CD4-positive, CD25-positive, alpha-beta regulatory T cell (primary cell): ENCODE data around the gene AK2. TPM values are rescaled to one million over a fixed set of nuclear protein-coding genes. Genes with fewer than 3 reads are reported as not detected.
"Not testable (repeated sequence)": the region's sequence is repeated elsewhere in the genome, so short reads cannot be mapped to it uniquely, and the experiment has no call there.

Experiments
- ATAC-seq, 2 donors: fragments of 150-1000 bp; cut with Tn5 transposase; one replicate each; pipeline ENCODE4 v1.10.0; 2021; ENCODE audit warnings: low read depth in 2 of 2, moderate number of reproducible peaks in 2 of 2, moderate library complexity in 1 of 2
- DNase-seq, 3 donors: peaks; one replicate each; pipeline versions ENCODE4 v3.0.0 to v3.0.0-alpha.2; 2012 to 2022; ENCODE audit warnings: mixed read lengths in 1 of 3
- H3K27ac ChIP-seq: one replicate; pipeline ENCODE4 v1.7.0; 2013; ENCODE audit warnings: mild to moderate bottlenecking, low read length; ENCODE audit not compliant: insufficient read depth, poor library complexity, severe bottlenecking
- H3K27me3 ChIP-seq: one replicate; pipeline ENCODE4 v1.7.0; 2013; ENCODE audit warnings: low read length; ENCODE audit not compliant: control insufficient read depth, insufficient read depth
- H3K36me3 ChIP-seq: one replicate; pipeline ENCODE4 v1.7.0; 2013; ENCODE audit warnings: mild to moderate bottlenecking, low read length, moderate library complexity; ENCODE audit not compliant: control insufficient read depth, insufficient read depth
- H3K4me1 ChIP-seq: 2 replicates; pipeline ENCODE4 v1.7.0; 2013; ENCODE audit warnings: mild to moderate bottlenecking, low read length; ENCODE audit not compliant: insufficient read depth, control insufficient read depth, poor library complexity, severe bottlenecking
- H3K4me3 ChIP-seq: one replicate; pipeline ENCODE4 v1.7.0; 2013; ENCODE audit warnings: low read depth, mild to moderate bottlenecking, low read length, moderate library complexity
- H3K9me3 ChIP-seq, 2 experiments: 1 replicate in 1 of 2; 2 replicates in 1 of 2; pipeline ENCODE4 v1.7.0; 2013; ENCODE audit warnings: low read length in 2 of 2, mild to moderate bottlenecking in 1 of 2, moderate library complexity in 1 of 2; ENCODE audit not compliant: control insufficient read depth in 2 of 2
- H3K27ac Mint-ChIP-seq, 3 donors: one replicate each; pipeline ENCODE4 v1.8.0; 2020 to 2022; ENCODE audit warnings: mild to moderate bottlenecking in 3 of 3, mixed read lengths in 3 of 3, moderate library complexity in 2 of 3
- H3K27me3 Mint-ChIP-seq: one replicate; pipeline ENCODE4 v1.8.0; 2022; ENCODE audit warnings: mild to moderate bottlenecking, mixed read lengths
- H3K36me3 Mint-ChIP-seq: one replicate; pipeline ENCODE4 v1.8.0; 2020; ENCODE audit warnings: mixed read lengths
- H3K4me1 Mint-ChIP-seq, 4 donors: one replicate each; pipeline ENCODE4 v1.8.0; 2020 to 2022; ENCODE audit warnings: mixed read lengths in 4 of 4, mild to moderate bottlenecking in 1 of 4
- H3K4me3 Mint-ChIP-seq, 4 donors: one replicate each; pipeline ENCODE4 v1.8.0; 2020 to 2022; ENCODE audit warnings: mild to moderate bottlenecking in 4 of 4, mixed read lengths in 4 of 4, moderate library complexity in 3 of 4
- H3K9me3 Mint-ChIP-seq, 7 donors: one replicate each; pipeline ENCODE4 v1.8.0; 2020 to 2022; ENCODE audit warnings: mixed read lengths in 7 of 7, mild to moderate bottlenecking in 3 of 7, moderate library complexity in 2 of 7
- polyA plus RNA-seq, 4 donors: library from polyadenylated mRNA; unstranded; fragments of 300-500 nt; fragmentation: Illumina TruSeq; gene quantifications; one replicate each; pipeline ENCODE4 v1.2.3, GENCODE V29; 2021
- total RNA-seq: library from RNA; stranded (reverse); gene quantifications from one replicate; pipeline ENCODE4 v1.2.3, GENCODE V29; 2022

The AK2 gene
- total and polyA plus RNA-seq, 5 donors from 2014 or later: 55.3 to 122 (median 114) TPM

DNA sequence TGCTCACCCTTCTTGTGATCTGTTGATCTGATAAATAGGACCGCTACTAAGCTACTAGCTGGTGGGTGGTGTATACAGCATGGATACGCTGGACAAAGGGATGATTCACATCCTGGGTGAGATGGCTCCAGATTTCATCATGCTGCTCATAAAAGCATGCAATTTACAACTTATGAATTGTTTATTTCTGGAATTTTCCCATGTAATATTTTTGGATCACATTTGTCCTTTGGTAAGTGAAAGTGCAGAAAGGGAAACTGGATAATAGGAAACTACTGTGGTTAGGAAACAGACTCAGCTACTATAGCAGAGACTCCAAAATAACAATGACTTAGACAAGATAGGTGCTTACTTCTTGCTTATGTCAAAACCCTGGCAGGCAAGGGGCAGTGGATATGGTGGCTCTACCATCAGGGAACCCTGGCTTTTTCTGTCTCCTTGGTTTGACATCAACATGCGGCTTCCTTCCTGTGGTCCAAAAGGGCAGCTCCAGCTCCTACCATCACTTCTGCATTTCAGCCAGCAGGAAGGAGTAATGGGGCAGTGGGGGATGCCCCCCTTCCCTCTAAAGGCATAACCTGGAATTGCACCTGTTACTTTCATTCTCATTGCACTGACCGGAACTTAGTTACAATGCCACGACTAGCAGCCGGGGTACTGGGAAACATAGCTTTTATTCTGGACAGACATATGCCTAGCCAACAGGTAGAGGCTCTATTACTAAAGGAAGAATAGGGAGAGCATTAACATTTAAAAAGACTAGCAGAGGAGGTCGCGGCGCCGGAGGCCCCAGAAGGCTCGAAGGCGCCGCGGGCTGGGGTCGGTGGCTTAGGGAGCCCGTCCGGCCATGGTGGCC lies 13.8 kb upstream of the AK2 start:
- no peaks in the 10 kb centered on the region for H3K27me3 ChIP-seq
- no peaks in the 10 kb centered on the region for H3K9me3 ChIP-seq
- no peak for DNase-seq
- no peak overlapping the region for H3K4me3 ChIP-seq
- H3K36me3 Mint-ChIP-seq: no peaks in the 10 kb centered on the region
- no peak overlapping the region for H3K27ac ChIP-seq
- no peaks in the 10 kb centered on the region for H3K36me3 ChIP-seq
- peak overlapping the region in 1 of 4 donors; percentile 27 for H3K4me3 Mint-ChIP-seq
- no peak overlapping the region for H3K27ac Mint-ChIP-seq
- H3K4me1 Mint-ChIP-seq: peaks cover 0 to 5% (median under 1%) of the 10 kb centered on the region in 4 donors
- H3K27me3 Mint-ChIP-seq: peaks cover 12% of the 10 kb centered on the region
- peaks cover 0 to 6% (median 0%) of the 10 kb centered on the region in 7 donors for H3K9me3 Mint-ChIP-seq
- H3K4me1 ChIP-seq: no peaks in the 10 kb centered on the region
- ATAC-seq: no peak

DNA sequence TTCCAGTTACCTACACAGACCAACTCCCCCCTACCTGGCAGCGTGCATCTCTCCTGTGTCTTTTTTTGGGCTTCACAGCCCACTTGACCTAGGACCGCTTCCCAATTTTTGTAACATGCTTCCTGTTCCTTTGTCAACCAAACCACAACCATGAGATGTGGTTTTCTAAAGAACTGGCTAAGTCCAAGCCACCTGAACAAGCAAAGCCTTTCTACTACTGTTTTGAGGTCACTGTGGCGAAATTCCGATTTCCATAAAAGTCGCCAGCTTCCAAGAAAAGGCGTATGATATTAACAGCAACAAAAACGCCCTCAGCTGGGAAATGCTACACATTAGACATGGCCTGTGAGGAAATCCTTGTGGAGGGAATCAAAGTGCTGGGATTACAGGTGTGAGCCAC lies 12.7 kb upstream of the AK2 start:
- H3K4me1 ChIP-seq: no peaks in the 10 kb centered on the region
- DNase-seq (no peak), ATAC-seq (no peak)
- Mint-ChIP-seq H3K27ac (no peak overlapping the region), H3K9me3 (peaks cover 0 to 6% (median 0%) of the 10 kb centered on the region in 7 donors), H3K4me3 (no peak overlapping the region), H3K36me3 (no peaks in the 10 kb centered on the region), H3K4me1 (peaks cover 0 to 3% (median 0%) of the 10 kb centered on the region in 4 donors), H3K27me3 (peaks cover 12% of the 10 kb centered on the region)
- no peaks in the 10 kb centered on the region for H3K9me3 ChIP-seq
- H3K27ac ChIP-seq: no peak overlapping the region
- no peak overlapping the region for H3K4me3 ChIP-seq
- H3K27me3 ChIP-seq: no peaks in the 10 kb centered on the region
- no peaks in the 10 kb centered on the region for H3K36me3 ChIP-seq

DNA sequence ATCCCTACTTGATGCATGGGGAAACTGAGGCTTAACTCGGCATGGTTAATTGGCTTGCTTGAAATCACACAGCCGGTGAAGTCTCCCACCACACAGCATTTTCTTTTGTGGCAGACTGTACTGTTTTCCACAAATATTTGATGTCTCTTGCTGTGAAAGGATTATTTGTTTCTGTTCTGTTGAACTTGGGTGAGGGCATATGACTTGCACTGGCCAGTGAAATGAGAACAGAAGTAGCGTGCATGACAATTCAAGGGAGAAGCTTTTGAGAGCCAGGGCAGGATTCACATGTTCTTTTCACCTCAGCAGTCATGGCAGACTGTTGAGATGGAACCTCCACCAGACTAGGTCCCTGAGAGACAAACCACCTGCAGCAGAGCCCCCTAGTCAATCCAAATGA lies 11.7 kb upstream of the AK2 start:
- H3K27ac Mint-ChIP-seq: no peak overlapping the region
- H3K27me3 ChIP-seq: no peaks in the 10 kb centered on the region
- peaks cover 15% of the 10 kb centered on the region for H3K27me3 Mint-ChIP-seq
- peaks cover 0 to 3% (median 0%) of the 10 kb centered on the region in 4 donors for H3K4me1 Mint-ChIP-seq
- no peak for ATAC-seq
- no peak overlapping the region for H3K4me3 ChIP-seq
- no peaks in the 10 kb centered on the region for H3K9me3 ChIP-seq
- no peak overlapping the region for H3K27ac ChIP-seq
- no peaks in the 10 kb centered on the region for H3K36me3 Mint-ChIP-seq
- H3K4me3 Mint-ChIP-seq: no peak overlapping the region
- no peak for DNase-seq
- H3K36me3 ChIP-seq: no peaks in the 10 kb centered on the region
- H3K4me1 ChIP-seq: no peaks in the 10 kb centered on the region
- H3K9me3 Mint-ChIP-seq: peaks cover 0 to 6% (median 0%) of the 10 kb centered on the region in 7 donors

DNA sequence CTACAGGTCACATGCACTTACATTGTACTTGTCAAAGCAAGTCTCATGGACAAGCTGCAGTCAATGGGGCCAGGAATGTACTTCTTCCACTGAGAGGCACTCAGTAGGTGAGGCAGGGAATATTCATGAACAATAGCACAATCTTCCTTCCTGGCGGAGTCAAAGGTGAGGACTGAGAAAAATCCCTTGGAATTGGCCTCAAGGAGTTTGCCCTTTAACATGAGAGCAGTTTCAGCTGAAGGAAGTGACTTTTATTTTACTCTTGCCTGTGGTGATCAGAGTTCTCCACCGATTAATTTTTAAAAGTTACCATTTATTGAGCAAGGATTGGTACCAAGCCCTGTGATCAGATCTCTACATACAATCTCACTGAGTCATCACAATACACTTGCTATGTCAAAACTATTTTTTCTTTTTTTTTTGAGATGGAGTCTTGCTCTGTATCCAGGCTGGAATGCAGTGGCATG lies 11.2 kb upstream of the AK2 start:
- peaks cover 0 to 3% (median 0%) of the 10 kb centered on the region in 4 donors for H3K4me1 Mint-ChIP-seq
- H3K27me3 Mint-ChIP-seq: peaks cover 17% of the 10 kb centered on the region
- no peaks in the 10 kb centered on the region for H3K36me3 ChIP-seq
- no peak overlapping the region for H3K27ac ChIP-seq
- no peak overlapping the region for H3K4me3 Mint-ChIP-seq
- peaks cover 0 to 6% (median 0%) of the 10 kb centered on the region in 7 donors for H3K9me3 Mint-ChIP-seq
- no peak overlapping the region for H3K4me3 ChIP-seq
- no peaks in the 10 kb centered on the region for H3K36me3 Mint-ChIP-seq
- no peaks in the 10 kb centered on the region for H3K9me3 ChIP-seq
- no peaks in the 10 kb centered on the region for H3K4me1 ChIP-seq
- ATAC-seq (no peak), DNase-seq (no peak)
- H3K27ac Mint-ChIP-seq: no peak overlapping the region
- H3K27me3 ChIP-seq: no peaks in the 10 kb centered on the region

DNA sequence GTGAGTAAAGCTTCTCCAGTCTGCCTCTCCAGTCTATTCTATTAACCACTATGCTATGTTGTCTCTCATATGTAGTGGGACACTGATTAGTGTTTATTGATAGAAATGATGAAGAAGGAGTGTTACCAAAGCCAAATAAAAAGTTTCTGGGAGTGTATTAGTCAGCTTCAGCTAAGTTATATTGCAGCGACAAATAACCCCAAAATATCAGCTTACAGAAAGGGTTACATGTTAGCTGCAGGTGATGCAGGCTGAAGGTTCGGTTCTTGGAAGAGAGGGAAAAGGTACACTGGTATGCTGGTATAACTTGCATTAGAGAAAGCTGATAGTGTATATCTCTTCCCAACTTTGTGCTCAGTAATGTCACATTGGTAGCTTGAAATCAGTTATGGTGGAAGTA lies 10.6 kb upstream of the AK2 start:
- Histone ChIP-seq H3K4me1 (no peaks in the 10 kb centered on the region), H3K36me3 (no peaks in the 10 kb centered on the region), H3K27me3 (no peaks in the 10 kb centered on the region), H3K9me3 (no peaks in the 10 kb centered on the region), H3K27ac (no peak overlapping the region), H3K4me3 (no peak overlapping the region)
- Mint-ChIP-seq H3K27ac (no peak overlapping the region), H3K4me1 (peaks cover 0 to 3% (median 0%) of the 10 kb centered on the region in 4 donors), H3K9me3 (peaks cover 0 to 6% (median 0%) of the 10 kb centered on the region in 7 donors), H3K36me3 (no peaks in the 10 kb centered on the region), H3K27me3 (peaks cover 17% of the 10 kb centered on the region), H3K4me3 (no peak overlapping the region)
- DNase-seq: no peak
- no peak for ATAC-seq

DNA sequence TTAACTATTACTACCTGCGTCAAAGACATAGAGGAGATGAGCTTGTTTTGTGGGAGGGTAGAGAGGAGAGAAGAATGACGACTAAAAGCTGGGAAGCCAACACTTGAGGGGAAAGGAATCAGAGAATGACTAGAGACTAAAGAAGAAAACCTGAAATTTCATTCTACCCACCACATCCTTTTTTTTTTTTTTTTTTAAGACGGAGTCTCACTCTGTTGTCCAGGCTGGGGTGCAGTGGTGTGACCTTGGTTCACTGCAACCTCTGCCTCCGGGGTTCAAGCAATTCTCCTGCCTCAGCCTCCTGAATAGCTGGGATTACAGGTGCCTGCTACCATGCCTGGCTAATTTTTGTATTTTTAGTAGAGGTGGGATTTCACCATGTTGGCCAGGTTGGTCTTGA lies 9.6 kb upstream of the AK2 start:
- not testable (repeated sequence) for H3K4me3 Mint-ChIP-seq, H3K27ac Mint-ChIP-seq, H3K27me3 ChIP-seq, H3K36me3 ChIP-seq, H3K36me3 Mint-ChIP-seq, H3K9me3 ChIP-seq, H3K4me3 ChIP-seq, H3K4me1 Mint-ChIP-seq, DNase-seq, H3K9me3 Mint-ChIP-seq, H3K27ac ChIP-seq, H3K4me1 ChIP-seq, ATAC-seq
- peaks cover 17% of the 10 kb centered on the region for H3K27me3 Mint-ChIP-seq

DNA sequence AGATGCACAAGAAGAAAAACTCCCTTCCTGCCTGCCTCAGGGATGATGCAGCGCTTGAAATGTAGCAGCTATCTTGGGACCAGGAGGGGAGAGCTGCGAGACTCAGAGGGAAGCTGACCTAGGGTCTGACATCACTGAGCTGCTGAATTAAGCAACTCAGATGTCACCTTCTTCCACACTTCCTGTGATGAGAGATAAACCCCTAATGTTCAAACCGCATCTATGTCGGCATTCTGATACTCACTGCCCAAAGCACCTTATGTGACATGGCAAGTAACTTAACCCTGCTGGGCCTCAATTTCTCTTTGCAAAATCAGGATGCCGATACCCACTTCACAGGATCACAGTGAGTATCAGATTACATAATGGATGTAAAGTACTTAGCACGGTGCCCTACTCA lies 9.1 kb upstream of the AK2 start:
- no peak overlapping the region for H3K4me3 ChIP-seq
- ATAC-seq: no peak
- H3K27ac ChIP-seq: no peak overlapping the region
- DNase-seq: no peak
- H3K36me3 ChIP-seq: no peaks in the 10 kb centered on the region
- H3K4me1 ChIP-seq: no peaks in the 10 kb centered on the region
- no peak overlapping the region for H3K27ac Mint-ChIP-seq
- peaks cover 0 to 6% (median 0%) of the 10 kb centered on the region in 7 donors for H3K9me3 Mint-ChIP-seq
- H3K27me3 ChIP-seq: no peaks in the 10 kb centered on the region
- peaks cover 21% of the 10 kb centered on the region for H3K27me3 Mint-ChIP-seq
- peaks cover 0 to 3% (median 0%) of the 10 kb centered on the region in 4 donors for H3K4me1 Mint-ChIP-seq
- no peaks in the 10 kb centered on the region for H3K9me3 ChIP-seq
- H3K36me3 Mint-ChIP-seq: no peaks in the 10 kb centered on the region
- no peak overlapping the region for H3K4me3 Mint-ChIP-seq

DNA sequence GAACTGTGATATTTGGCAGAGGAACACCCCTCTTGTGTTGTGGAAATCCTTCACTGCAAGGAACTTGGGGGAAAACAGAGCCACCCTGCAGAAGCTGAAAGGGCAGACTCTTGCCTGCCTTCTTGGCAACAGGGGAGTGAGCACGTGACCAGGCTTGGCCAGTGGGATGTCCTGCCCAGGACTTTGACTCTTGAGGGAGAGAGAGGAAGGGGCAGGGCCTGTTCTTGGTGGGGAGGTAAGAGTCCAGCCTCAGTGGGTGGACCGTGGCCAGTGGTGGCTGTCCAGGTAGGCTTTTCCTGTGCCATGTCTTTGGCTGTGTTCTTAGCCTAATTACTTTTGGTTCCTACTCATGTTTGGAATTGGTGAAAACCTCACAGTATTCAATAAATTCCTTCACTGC lies 8.6 kb upstream of the AK2 start:
- H3K4me3 Mint-ChIP-seq: no peak overlapping the region
- peaks cover 0 to 3% (median 0%) of the 10 kb centered on the region in 4 donors for H3K4me1 Mint-ChIP-seq
- no peaks in the 10 kb centered on the region for H3K36me3 ChIP-seq
- ATAC-seq (no peak), DNase-seq (no peak)
- H3K36me3 Mint-ChIP-seq: no peaks in the 10 kb centered on the region
- no peaks in the 10 kb centered on the region for H3K9me3 ChIP-seq
- H3K4me3 ChIP-seq: no peak overlapping the region
- no peaks in the 10 kb centered on the region for H3K4me1 ChIP-seq
- H3K9me3 Mint-ChIP-seq: peaks cover 0 to 2% (median 0%) of the 10 kb centered on the region in 7 donors
- H3K27ac ChIP-seq: no peak overlapping the region
- no peaks in the 10 kb centered on the region for H3K27me3 ChIP-seq
- no peak overlapping the region for H3K27ac Mint-ChIP-seq
- peaks cover 25% of the 10 kb centered on the region for H3K27me3 Mint-ChIP-seq
